Trophoblast cell (in vitro differentiated cells and primary cell): ENCODE measurements around the gene SLC7A14.

ENCODE experiments used
- DNase-seq, 2 donors: peaks; one replicate each; pipeline ENCODE4 v3.0.0-alpha.2; 2016
- H2AFZ ChIP-seq: 2 replicates; pipeline ENCODE4 v1.6.1; 2013; ENCODE audit warnings: low read length, moderate library complexity, mild to moderate bottlenecking; ENCODE audit not compliant: insufficient read depth, poor library complexity
- H2AK5ac ChIP-seq: 2 replicates; pipeline ENCODE4 v1.6.1; 2013; ENCODE audit warnings: mild to moderate bottlenecking, low read length
- H2BK120ac ChIP-seq: 2 replicates; pipeline ENCODE4 v1.6.1; 2013; ENCODE audit warnings: low read length, mild to moderate bottlenecking, moderate library complexity; ENCODE audit not compliant: insufficient read depth, poor library complexity
- H2BK12ac ChIP-seq: 2 replicates; pipeline ENCODE4 v1.6.1; 2013; ENCODE audit warnings: mild to moderate bottlenecking, low read length, moderate library complexity
- H2BK5ac ChIP-seq: 2 replicates; pipeline ENCODE4 v1.6.1; 2013; ENCODE audit warnings: low read length, low read depth, moderate library complexity, mild to moderate bottlenecking; ENCODE audit not compliant: poor library complexity
- H3K14ac ChIP-seq: 2 replicates; pipeline ENCODE4 v1.6.1; 2013; ENCODE audit warnings: mild to moderate bottlenecking, low read length
- H3K18ac ChIP-seq: 2 replicates; pipeline ENCODE4 v1.6.1; 2013; ENCODE audit warnings: mild to moderate bottlenecking, low read length
- H3K23ac ChIP-seq: 2 replicates; pipeline ENCODE4 v1.6.1; 2013; ENCODE audit warnings: low read length
- H3K27ac ChIP-seq: 2 replicates; pipeline ENCODE4 v1.5.1; 2013; ENCODE audit warnings: low read depth, mild to moderate bottlenecking, inconsistent platforms, low read length, moderate library complexity
- H3K27me3 ChIP-seq: 2 replicates; pipeline ENCODE4 v1.6.1; 2013; ENCODE audit warnings: inconsistent platforms, mild to moderate bottlenecking, low read length, moderate library complexity; ENCODE audit not compliant: insufficient read depth
- H3K36me3 ChIP-seq, 2 experiments: 1 replicate in 1 of 2; 2 replicates in 1 of 2; pipeline ENCODE4 v1.6.1; 2013; ENCODE audit warnings: low read length in 2 of 2, mild to moderate bottlenecking in 2 of 2, moderate library complexity in 1 of 2; ENCODE audit not compliant: insufficient read depth in 2 of 2, control insufficient read depth in 1 of 2
- H3K4ac ChIP-seq: 2 replicates; pipeline ENCODE4 v1.6.1; 2013; ENCODE audit warnings: low read depth, mild to moderate bottlenecking, low read length, moderate library complexity
- H3K4me1 ChIP-seq, 2 experiments: 1 replicate in 1 of 2; 2 replicates in 1 of 2; pipeline ENCODE4 v1.6.1; 2013; ENCODE audit warnings: low read length in 2 of 2, mild to moderate bottlenecking in 2 of 2, moderate library complexity in 1 of 2; ENCODE audit not compliant: insufficient read depth in 2 of 2, control insufficient read depth in 1 of 2
- H3K4me2 ChIP-seq: 2 replicates; pipeline ENCODE4 v1.6.1; 2013; ENCODE audit warnings: inconsistent platforms, mild to moderate bottlenecking, low read length, moderate library complexity
- H3K4me3 ChIP-seq: 2 replicates; pipeline ENCODE4 v1.5.1; 2013; ENCODE audit warnings: mild to moderate bottlenecking, low read depth, low read length, inconsistent platforms
- H3K79me1 ChIP-seq: one replicate; pipeline ENCODE4 v1.6.1; 2013; ENCODE audit warnings: low read length
- H3K79me2 ChIP-seq: 2 replicates; pipeline ENCODE4 v1.6.1; 2013; ENCODE audit warnings: low read length, mild to moderate bottlenecking; ENCODE audit not compliant: control insufficient read depth, insufficient read depth, poor library complexity
- H3K9ac ChIP-seq: 2 replicates; pipeline ENCODE4 v1.6.1; 2013; ENCODE audit warnings: mild to moderate bottlenecking, low read length
- H3K9me3 ChIP-seq: 2 replicates; pipeline ENCODE4 v1.6.1; 2013; ENCODE audit warnings: low read depth, mild to moderate bottlenecking, control low read depth, inconsistent platforms, low read length; ENCODE audit not compliant: insufficient read depth
- H4K12ac ChIP-seq: 2 replicates; pipeline ENCODE4 v1.6.1; 2013; ENCODE audit warnings: low read depth, mild to moderate bottlenecking, low read length, moderate library complexity
- H4K8ac ChIP-seq: 2 replicates; pipeline ENCODE4 v1.6.1; 2013; ENCODE audit warnings: low read depth, mild to moderate bottlenecking, low read length, moderate library complexity
- H4K91ac ChIP-seq: one replicate; pipeline ENCODE4 v1.6.1; 2013; ENCODE audit warnings: low read depth, mild to moderate bottlenecking, low read length, moderate library complexity
- WGBS: extraction: QIAGEN DNeasy Blood & Tissue Kit; methylation state at CpG from one replicate; pipeline ENCODE4 v1.1.7; 2013; ENCODE audit warnings: missing lambda C conversion rate; ENCODE audit not compliant: insufficient read length, insufficient coverage; ENCODE audit errors: extremely low coverage; 5-methylcytosine and 5-hydroxymethylcytosine counted together

Gene SLC7A14

GRCh38 chr3:170450039-170450438, 135.8 kb downstream of the SLC7A14 start:
- H3K23ac ChIP-seq, result no peak overlapping the region
- no peak overlapping the region for H4K91ac ChIP-seq
- H3K27me3 ChIP-seq, result no peaks in the 10 kb centered on the region
- no peaks in the 10 kb centered on the region for H3K36me3 ChIP-seq
- no peak overlapping the region for H2AFZ ChIP-seq
- no peak overlapping the region for H2BK120ac ChIP-seq
- H3K4me3 ChIP-seq, result no peak overlapping the region
- no peaks in the 10 kb centered on the region for H3K9me3 ChIP-seq
- H3K79me1 ChIP-seq, result no peaks in the 10 kb centered on the region
- H3K27ac ChIP-seq, result no peak overlapping the region
- no peak for DNase-seq
- H2AK5ac ChIP-seq, result no peak overlapping the region
- no peaks in the 10 kb centered on the region for H3K4me1 ChIP-seq
- H3K18ac ChIP-seq, result no peak overlapping the region
- no peak overlapping the region for H3K4me2 ChIP-seq
- H4K12ac ChIP-seq, result no peak overlapping the region
- H2BK5ac ChIP-seq, result no peak overlapping the region
- H3K4ac ChIP-seq, result no peak overlapping the region
- no peak overlapping the region for H3K14ac ChIP-seq
- WGBS, result no CpG with 5 or more reads among the region's 2 CpGs
- H4K8ac ChIP-seq, result no peak overlapping the region
- H2BK12ac ChIP-seq, result no peak overlapping the region
- no peaks in the 10 kb centered on the region for H3K79me2 ChIP-seq
- H3K9ac ChIP-seq, result no peak overlapping the region

DNA sequence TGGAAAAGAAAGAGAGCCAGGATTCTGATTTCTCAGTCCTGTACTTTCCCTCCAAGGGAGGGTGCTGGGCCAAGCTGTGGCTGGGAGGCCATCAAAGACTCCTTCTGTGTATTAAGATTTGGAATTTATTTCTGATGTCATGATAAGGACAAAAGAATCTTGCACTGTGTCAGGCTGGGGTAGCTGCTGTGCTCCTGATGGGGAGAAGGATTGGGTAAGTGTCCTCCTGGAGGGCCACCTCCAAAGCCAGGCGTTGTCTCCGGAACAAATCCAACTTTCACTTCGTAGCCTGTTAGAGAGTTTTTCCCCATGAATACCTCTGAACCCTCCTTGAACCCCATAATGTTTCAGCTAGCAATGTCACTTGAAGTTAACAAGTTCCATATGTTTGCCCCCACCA, 137.3 kb downstream of the SLC7A14 start:
- H2BK120ac ChIP-seq, result no peak overlapping the region
- no peak overlapping the region for H3K23ac ChIP-seq
- H3K9ac ChIP-seq, result no peak overlapping the region
- H2BK12ac ChIP-seq, result no peak overlapping the region
- H3K4me1 ChIP-seq, result no peaks in the 10 kb centered on the region
- H3K79me1 ChIP-seq, result no peaks in the 10 kb centered on the region
- H2BK5ac ChIP-seq, result no peak overlapping the region
- WGBS, result no CpG with 5 or more reads among the region's 3 CpGs
- no peak for DNase-seq
- H3K27me3 ChIP-seq, result no peaks in the 10 kb centered on the region
- H3K18ac ChIP-seq, result no peak overlapping the region
- H3K79me2 ChIP-seq, result no peaks in the 10 kb centered on the region
- no peaks in the 10 kb centered on the region for H3K36me3 ChIP-seq
- no peak overlapping the region for H3K4ac ChIP-seq
- H3K4me2 ChIP-seq, result no peak overlapping the region
- no peak overlapping the region for H4K8ac ChIP-seq
- H4K12ac ChIP-seq, result no peak overlapping the region
- H3K9me3 ChIP-seq, result no peaks in the 10 kb centered on the region
- no peak overlapping the region for H3K27ac ChIP-seq
- H2AK5ac ChIP-seq, result no peak overlapping the region
- no peak overlapping the region for H3K14ac ChIP-seq
- H4K91ac ChIP-seq, result no peak overlapping the region
- no peak overlapping the region for H2AFZ ChIP-seq
- no peak overlapping the region for H3K4me3 ChIP-seq

DNA sequence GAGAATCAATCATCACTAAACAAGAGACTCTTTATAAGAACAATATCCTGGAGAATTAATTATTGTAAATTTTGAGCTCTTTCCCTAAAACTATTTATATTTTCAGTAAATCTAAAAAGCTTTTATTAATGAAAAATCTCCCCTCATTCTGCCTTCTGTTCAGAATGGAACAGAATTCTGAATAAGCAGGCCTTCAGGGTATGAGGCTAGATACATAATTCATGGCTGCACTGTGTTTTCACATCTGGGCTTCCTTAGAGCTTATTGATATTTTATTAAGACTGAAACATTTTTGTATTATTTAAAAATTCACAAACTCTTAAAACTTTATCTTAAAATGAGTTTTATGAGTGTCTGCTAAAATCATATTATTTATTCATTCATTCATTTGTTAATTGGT, 142.4 kb downstream of the SLC7A14 start:
- Histone ChIP-seq H3K9me3 (no peaks in the 10 kb centered on the region), H3K36me3 (no peaks in the 10 kb centered on the region), H3K9ac (no peak overlapping the region), H2BK120ac (no peak overlapping the region), H3K79me1 (no peaks in the 10 kb centered on the region), H2AFZ (no peak overlapping the region), H3K27me3 (no peaks in the 10 kb centered on the region), H3K4me2 (no peak overlapping the region), H2BK5ac (no peak overlapping the region), H3K23ac (no peak overlapping the region), H2BK12ac (no peak overlapping the region), H3K4me1 (no peaks in the 10 kb centered on the region), H3K27ac (no peak overlapping the region), H3K4ac (no peak overlapping the region), H3K4me3 (no peak overlapping the region), H3K18ac (no peak overlapping the region), H2AK5ac (no peak overlapping the region), H3K14ac (no peak overlapping the region), H4K12ac (no peak overlapping the region), H3K79me2 (no peaks in the 10 kb centered on the region), H4K8ac (no peak overlapping the region), H4K91ac (no peak overlapping the region)
- DNase-seq, result no peak

- H2AK5ac ChIP-seq, result no peak overlapping the region
- H3K18ac ChIP-seq, result no peak overlapping the region
- no peak overlapping the region for H4K91ac ChIP-seq
- no peak overlapping the region for H3K23ac ChIP-seq
- no peak overlapping the region for H2AFZ ChIP-seq
- no peak overlapping the region for H3K4ac ChIP-seq
- no peaks in the 10 kb centered on the region for H3K79me1 ChIP-seq
- no peak overlapping the region for H3K14ac ChIP-seq
- H3K9me3 ChIP-seq, result no peaks in the 10 kb centered on the region
- no peak overlapping the region for H4K8ac ChIP-seq
- no peaks in the 10 kb centered on the region for H3K36me3 ChIP-seq
- no peaks in the 10 kb centered on the region for H3K27me3 ChIP-seq
- H3K4me1 ChIP-seq, result no peaks in the 10 kb centered on the region
- no peak overlapping the region for H3K4me3 ChIP-seq
- H3K79me2 ChIP-seq, result no peaks in the 10 kb centered on the region
- no peak overlapping the region for H3K4me2 ChIP-seq
- no peak overlapping the region for H2BK12ac ChIP-seq
- no peak overlapping the region for H4K12ac ChIP-seq
- no peak overlapping the region for H2BK5ac ChIP-seq
- DNase-seq, result no peak
- no peak overlapping the region for H2BK120ac ChIP-seq
- no peak overlapping the region for H3K27ac ChIP-seq
- no peak overlapping the region for H3K9ac ChIP-seq
Measured at GRCh38 chr3:170442947-170443346, 142.9 kb downstream of the SLC7A14 start.

DNA sequence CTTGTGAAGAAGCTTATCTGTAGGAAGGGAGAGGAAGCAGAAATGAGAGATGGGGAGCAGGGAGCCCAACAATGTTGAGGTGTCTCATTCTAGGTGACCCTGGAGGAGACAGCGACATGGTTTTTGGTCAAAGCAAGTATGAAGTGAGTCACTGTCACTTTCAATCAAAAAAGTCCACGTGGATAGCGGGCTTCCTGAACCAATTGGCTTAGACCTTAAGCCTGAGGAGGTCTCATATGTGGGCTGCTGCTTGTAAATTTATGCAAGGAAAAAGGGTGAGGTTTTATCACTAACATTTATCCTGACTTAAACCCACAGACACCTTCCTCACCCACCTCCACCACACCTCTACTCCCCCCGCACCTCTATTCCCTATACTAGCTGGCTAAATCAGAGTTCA, 144.5 kb downstream of the SLC7A14 start:
- H3K4ac ChIP-seq, result no peak overlapping the region
- no peaks in the 10 kb centered on the region for H3K9me3 ChIP-seq
- H2BK5ac ChIP-seq, result no peak overlapping the region
- no peak overlapping the region for H2BK12ac ChIP-seq
- no peak overlapping the region for H3K9ac ChIP-seq
- H2BK120ac ChIP-seq, result no peak overlapping the region
- no peaks in the 10 kb centered on the region for H3K4me1 ChIP-seq
- H3K36me3 ChIP-seq, result no peaks in the 10 kb centered on the region
- H3K27me3 ChIP-seq, result no peaks in the 10 kb centered on the region
- no peak overlapping the region for H2AFZ ChIP-seq
- H4K12ac ChIP-seq, result no peak overlapping the region
- H3K4me2 ChIP-seq, result no peak overlapping the region
- H3K14ac ChIP-seq, result no peak overlapping the region
- no peak for DNase-seq
- H3K4me3 ChIP-seq, result no peak overlapping the region
- no peak overlapping the region for H4K91ac ChIP-seq
- no peak overlapping the region for H3K18ac ChIP-seq
- no peaks in the 10 kb centered on the region for H3K79me1 ChIP-seq
- no peak overlapping the region for H3K27ac ChIP-seq
- WGBS, result 83% methylated on average over 1 of the region's 4 CpGs
- H3K79me2 ChIP-seq, result no peaks in the 10 kb centered on the region
- no peak overlapping the region for H3K23ac ChIP-seq
- no peak overlapping the region for H2AK5ac ChIP-seq
- no peak overlapping the region for H4K8ac ChIP-seq
